MCF 10A (cell line): ENCODE measurements around the gene OTULIN. TPM values are rescaled to one million over a fixed set of nuclear protein-coding genes. Genes with fewer than 3 reads are reported as not detected.

ENCODE experiments used
- BruUV-seq: library from RNA; stranded (reverse); fragments of 400-500 nt; replicated peaks from 2 replicates; lab custom pipeline; 2021; lab: Mats Ljungman, UMichigan
- CTCF ChIA-PET: fragments of 300-600 bp; sonication (Branson Sonifier 250); formaldehyde crosslinking; extraction: SDS; loops from one replicate; lab custom pipeline; 2021; ENCODE audit warnings: antibody characterized with exemption, inconsistent platforms; lab: Yijun Ruan, JAX
- POLR2A ChIA-PET: fragments of 300-600, 350-650 bp; sonication (Branson Sonifier 250); formaldehyde crosslinking; extraction: SDS; loops from one replicate; lab custom pipeline; 2020; ENCODE audit warnings: antibody characterized with exemption, inconsistent platforms; lab: Yijun Ruan, JAX
- DNase-seq: peaks from one replicate; pipeline ENCODE4 v3.0.0-alpha.2; 2018; ENCODE audit not compliant: unreplicated experiment
- H3K27ac Mint-ChIP-seq: one replicate; pipeline ENCODE4 v1.8.0; 2022; ENCODE audit warnings: mild to moderate bottlenecking, low read depth, mixed read lengths; ENCODE audit not compliant: unreplicated experiment
- H3K27me3 Mint-ChIP-seq: one replicate; pipeline ENCODE4 v1.8.0; 2022; ENCODE audit warnings: mixed read lengths; ENCODE audit not compliant: insufficient read depth, unreplicated experiment
- H3K36me3 Mint-ChIP-seq: one replicate; pipeline ENCODE4 v1.8.0; 2022; ENCODE audit warnings: mild to moderate bottlenecking, moderate library complexity, mixed read lengths; ENCODE audit not compliant: insufficient read depth, unreplicated experiment
- H3K4me1 Mint-ChIP-seq: one replicate; pipeline ENCODE4 v1.8.0; 2022; ENCODE audit warnings: mixed read lengths; ENCODE audit not compliant: insufficient read depth, unreplicated experiment
- H3K4me3 Mint-ChIP-seq: one replicate; pipeline ENCODE4 v1.8.0; 2022; ENCODE audit warnings: mild to moderate bottlenecking, moderate library complexity, mixed read lengths; ENCODE audit not compliant: unreplicated experiment
- H3K9me3 Mint-ChIP-seq: one replicate; pipeline ENCODE4 v1.8.0; 2022; ENCODE audit warnings: mixed read lengths; ENCODE audit not compliant: unreplicated experiment
- intact Hi-C: fragments of 100-400 bp; cut with micrococcal nuclease; formaldehyde crosslinking; loops from 2 replicates; pipeline ENCODE4 v1.14.1; 2022
- total RNA-seq: library from RNA; stranded (reverse); gene quantifications from 2 replicates; pipeline ENCODE4 v1.2.3, GENCODE V29; 2022
- TF ChIP-seq, protein P1 (sequence below): fragments of 200-600 bp; IDR thresholded peaks from one replicate; pipeline ENCODE4 v1.8.0; 2022; ENCODE audit warnings: antibody characterized with exemption, mild to moderate bottlenecking; ENCODE audit not compliant: unreplicated experiment

OTULIN gene
- total RNA-seq, 1 experiment from 2014 or later, result 34.6 TPM

DNA sequence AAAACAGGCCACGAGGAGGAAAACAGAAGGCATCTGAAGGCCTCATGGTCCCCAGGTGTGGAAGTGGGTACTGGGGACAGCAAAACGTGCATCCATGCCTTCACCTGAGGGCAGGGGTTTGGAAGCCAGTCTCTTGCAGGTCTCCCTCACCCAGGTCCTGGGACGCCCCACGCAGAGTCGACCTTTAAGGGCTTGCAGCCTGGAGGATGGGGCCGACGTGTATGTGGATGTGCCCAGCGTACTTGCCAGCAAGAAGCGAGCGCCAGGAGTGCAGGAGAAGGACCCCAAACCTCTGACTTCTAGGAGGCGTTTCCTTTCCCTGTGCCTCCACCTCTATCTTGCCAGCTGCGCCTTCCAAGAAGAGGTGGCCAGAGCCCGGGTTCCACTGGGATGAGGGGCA lies 65.9 kb downstream of the OTULIN start:
- no peak overlapping the region for H3K4me3 Mint-ChIP-seq
- no TSS peak for BruUV-seq
- ChIA-PET POLR2A (no interaction called here), CTCF (interaction anchor here (1.1 kb wide), 2 partner anchors 47 to 214 kb away, joined by 3 to 4 read pairs; no protein-coding TSS in a partner anchor)
- intact Hi-C loops, result no loop called here
- no peaks in the 10 kb centered on the region for H3K27me3 Mint-ChIP-seq
- no peak for DNase-seq
- peaks cover 10% of the 10 kb centered on the region for H3K4me1 Mint-ChIP-seq
- TF ChIP-seq, protein P1, sequence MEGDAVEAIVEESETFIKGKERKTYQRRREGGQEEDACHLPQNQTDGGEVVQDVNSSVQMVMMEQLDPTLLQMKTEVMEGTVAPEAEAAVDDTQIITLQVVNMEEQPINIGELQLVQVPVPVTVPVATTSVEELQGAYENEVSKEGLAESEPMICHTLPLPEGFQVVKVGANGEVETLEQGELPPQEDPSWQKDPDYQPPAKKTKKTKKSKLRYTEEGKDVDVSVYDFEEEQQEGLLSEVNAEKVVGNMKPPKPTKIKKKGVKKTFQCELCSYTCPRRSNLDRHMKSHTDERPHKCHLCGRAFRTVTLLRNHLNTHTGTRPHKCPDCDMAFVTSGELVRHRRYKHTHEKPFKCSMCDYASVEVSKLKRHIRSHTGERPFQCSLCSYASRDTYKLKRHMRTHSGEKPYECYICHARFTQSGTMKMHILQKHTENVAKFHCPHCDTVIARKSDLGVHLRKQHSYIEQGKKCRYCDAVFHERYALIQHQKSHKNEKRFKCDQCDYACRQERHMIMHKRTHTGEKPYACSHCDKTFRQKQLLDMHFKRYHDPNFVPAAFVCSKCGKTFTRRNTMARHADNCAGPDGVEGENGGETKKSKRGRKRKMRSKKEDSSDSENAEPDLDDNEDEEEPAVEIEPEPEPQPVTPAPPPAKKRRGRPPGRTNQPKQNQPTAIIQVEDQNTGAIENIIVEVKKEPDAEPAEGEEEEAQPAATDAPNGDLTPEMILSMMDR, result no peak
- peaks cover 5% of the 10 kb centered on the region for H3K36me3 Mint-ChIP-seq
- no peak overlapping the region for H3K27ac Mint-ChIP-seq
- no peaks in the 10 kb centered on the region for H3K9me3 Mint-ChIP-seq

DNA sequence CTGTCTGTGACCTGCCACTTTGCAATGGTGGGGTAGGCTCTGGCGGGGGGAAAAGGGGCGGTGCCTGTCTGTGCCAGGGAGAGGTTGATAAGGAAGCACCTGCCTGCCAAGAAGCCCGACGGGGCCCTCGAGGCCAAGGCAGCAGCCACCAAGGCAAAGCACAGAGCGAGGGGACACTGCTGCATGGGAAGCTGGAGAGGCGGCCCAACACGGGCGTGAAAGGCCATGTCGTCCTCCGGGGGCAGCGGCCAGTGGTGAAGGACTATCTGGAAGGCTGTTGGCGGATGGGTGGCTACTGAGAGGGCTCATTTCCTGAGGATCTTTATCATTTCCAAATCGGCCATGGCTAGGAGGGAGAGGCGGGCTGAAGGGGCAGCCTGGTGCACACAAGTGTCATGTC lies 66.4 kb downstream of the OTULIN start:
- ChIA-PET CTCF (interaction anchor here (0.7 to 1.9 kb wide), 4 partner anchors 48 to 272 kb away, joined by 3 to 19 read pairs (median 4); no protein-coding TSS in a partner anchor), POLR2A (no interaction called here)
- Mint-ChIP-seq H3K4me3 (no peak overlapping the region), H3K9me3 (no peaks in the 10 kb centered on the region), H3K27ac (no peak overlapping the region), H3K27me3 (no peaks in the 10 kb centered on the region), H3K36me3 (peaks cover 5% of the 10 kb centered on the region), H3K4me1 (peaks cover 10% of the 10 kb centered on the region)
- no peak for DNase-seq
- TF ChIP-seq, protein P1, result no peak
- BruUV-seq, result no TSS peak
- intact Hi-C loops, result no loop called here

DNA sequence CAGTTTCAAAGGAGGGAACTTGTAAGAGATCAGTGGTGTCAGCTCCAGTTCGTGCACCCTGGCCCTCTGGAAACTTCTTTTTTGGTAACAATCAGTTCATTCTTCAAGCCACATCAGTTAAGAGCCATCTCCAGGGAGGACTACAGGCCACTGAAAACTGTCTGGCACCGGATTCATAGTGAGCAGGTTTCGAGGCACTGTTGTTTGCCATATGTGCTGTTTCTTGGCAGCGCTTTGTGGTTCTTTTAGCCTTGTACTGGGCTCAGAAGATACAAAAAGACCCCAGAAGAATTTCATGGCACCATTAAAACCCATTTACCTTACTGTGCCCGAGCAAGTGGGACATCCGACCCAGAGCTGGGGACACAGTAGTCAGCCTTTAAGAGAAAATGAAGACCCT lies 68.5 kb downstream of the OTULIN start:
- Mint-ChIP-seq H3K4me3 (no peak overlapping the region), H3K27ac (no peak overlapping the region), H3K36me3 (peaks cover 13% of the 10 kb centered on the region), H3K4me1 (no peaks in the 10 kb centered on the region), H3K27me3 (no peaks in the 10 kb centered on the region), H3K9me3 (no peaks in the 10 kb centered on the region)
- intact Hi-C loops, result no loop called here
- TF ChIP-seq, protein P1, result no peak
- DNase-seq, result no peak
- CTCF ChIA-PET, result interaction anchor here (0.7 to 1.7 kb wide), 4 partner anchors 10 to 282 kb away, joined by 3 to 9 read pairs (median 6); no protein-coding TSS in a partner anchor
- BruUV-seq, result no TSS peak
- POLR2A ChIA-PET, result interaction anchor here (1.0 kb wide), 1 partner anchor 83 kb away, joined by 3 read pairs; no protein-coding TSS in a partner anchor

DNA sequence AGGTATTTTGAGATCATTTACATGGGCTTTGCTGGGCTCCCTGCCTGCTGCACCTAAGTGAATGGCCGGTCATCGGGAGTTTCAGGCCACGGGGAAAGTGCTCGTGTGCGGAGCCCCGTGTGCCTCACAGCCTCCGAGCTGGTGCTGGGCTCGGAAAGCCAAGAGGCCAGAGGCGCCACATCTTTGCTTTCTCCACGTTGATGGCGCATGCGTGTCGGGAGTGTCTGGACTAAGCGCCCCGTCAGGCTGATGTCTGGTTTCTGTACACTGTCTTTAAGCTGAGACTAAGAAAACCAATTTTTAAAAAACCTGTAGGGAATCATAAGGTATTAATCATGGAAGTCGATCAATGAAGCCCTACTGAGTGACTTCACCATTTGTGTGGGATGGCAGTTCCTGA lies 69.1 kb downstream of the OTULIN start:
- Mint-ChIP-seq H3K36me3 (peaks cover 13% of the 10 kb centered on the region), H3K4me1 (no peaks in the 10 kb centered on the region), H3K9me3 (no peaks in the 10 kb centered on the region), H3K4me3 (no peak overlapping the region), H3K27me3 (no peaks in the 10 kb centered on the region), H3K27ac (no peak overlapping the region)
- ChIA-PET POLR2A (no interaction called here), CTCF (interaction anchor here (0.8 to 1.7 kb wide), 2 partner anchors 11 to 281 kb away, joined by 4 to 8 read pairs; no protein-coding TSS in a partner anchor)
- intact Hi-C loops, result no loop called here
- no peak for DNase-seq
- TF ChIP-seq, protein P1, result no peak
- no TSS peak for BruUV-seq
